GM19043 (cell line): ENCODE data around the gene SMIM12.

ENCODE experiments used
- ATAC-seq: cut with Tn5 transposase; IDR thresholded peaks from one replicate; pipeline ENCODE4 v1.9.1; 2021; ENCODE audit warnings: low read depth; ENCODE audit not compliant: unreplicated experiment

Gene SMIM12

GRCh38 chr1:34859446-34860200 is at the start of gene SMIM12:
Gene SMIM12 (minus strand): TSS chr1:34859749. CDS start chr1:34855977, 3,772 bp downstream.
- ATAC-seq: peak; percentile 99

GRCh38 chr1:34908369-34908768 is 48.8 kb upstream of the SMIM12 start:
- no peak for ATAC-seq

GRCh38 chr1:34907487-34908090 is 48.0 kb upstream of the SMIM12 start:
- no peak for ATAC-seq

GRCh38 chr1:34906756-34907155 is 47.2 kb upstream of the SMIM12 start:
- no peak for ATAC-seq

- no peak for ATAC-seq
Measured at GRCh38 chr1:34906222-34906621, 46.7 kb upstream of the SMIM12 start.

GRCh38 chr1:34905098-34905459 is 45.5 kb upstream of the SMIM12 start:
- ATAC-seq: no peak

- ATAC-seq: no peak
Measured at GRCh38 chr1:34904236-34905097, 44.9 kb upstream of the SMIM12 start.

GRCh38 chr1:34901919-34902318 is 42.4 kb upstream of the SMIM12 start:
- no peak for ATAC-seq

- no peak for ATAC-seq
Measured at GRCh38 chr1:34900775-34901502, 41.4 kb upstream of the SMIM12 start.

- ATAC-seq: no peak
Measured at GRCh38 chr1:34899906-34900305, 40.4 kb upstream of the SMIM12 start.

GRCh38 chr1:34899471-34899870 is 39.9 kb upstream of the SMIM12 start:
- no peak for ATAC-seq

GRCh38 chr1:34898330-34898761 is 38.8 kb upstream of the SMIM12 start:
- ATAC-seq: no peak

- ATAC-seq: no peak
Measured at GRCh38 chr1:34896612-34897011, 37.1 kb upstream of the SMIM12 start.

GRCh38 chr1:34889705-34890104 is 30.2 kb upstream of the SMIM12 start:
- no peak for ATAC-seq

- ATAC-seq: no peak
Measured at GRCh38 chr1:34887593-34887992, 28.0 kb upstream of the SMIM12 start.

- no peak for ATAC-seq
Measured at GRCh38 chr1:34885405-34886247, 26.1 kb upstream of the SMIM12 start.

GRCh38 chr1:34884961-34885360 is 25.4 kb upstream of the SMIM12 start:
- ATAC-seq: no peak

- ATAC-seq: no peak
Measured at GRCh38 chr1:34884536-34884935, 25.0 kb upstream of the SMIM12 start.

GRCh38 chr1:34879230-34879629 is 19.7 kb upstream of the SMIM12 start:
- no peak for ATAC-seq

GRCh38 chr1:34876406-34876805 is 16.9 kb upstream of the SMIM12 start:
- ATAC-seq: no peak
